NCI-H460 (cell line): ENCODE data around the gene FBXL16. TPM values are rescaled to one million over a fixed set of nuclear protein-coding genes. Genes with fewer than 3 reads are reported as not detected.

Experiments
- DNase-seq: peaks from one replicate; pipeline ENCODE4 v3.0.0-alpha.2; 2016; ENCODE audit warnings: low read depth; ENCODE audit errors: extremely low read depth
- total RNA-seq: library from RNA; depleted of rRNA; stranded (reverse); fragments of >200 nt; shearing (Covaris generic); gene quantifications from 2 replicates; pipeline ENCODE4 v1.2.3, GENCODE V29; 2014; rRNA removed

The FBXL16 gene
- total RNA-seq, 1 experiment from 2014 or later, result 1.7 TPM

DNA sequence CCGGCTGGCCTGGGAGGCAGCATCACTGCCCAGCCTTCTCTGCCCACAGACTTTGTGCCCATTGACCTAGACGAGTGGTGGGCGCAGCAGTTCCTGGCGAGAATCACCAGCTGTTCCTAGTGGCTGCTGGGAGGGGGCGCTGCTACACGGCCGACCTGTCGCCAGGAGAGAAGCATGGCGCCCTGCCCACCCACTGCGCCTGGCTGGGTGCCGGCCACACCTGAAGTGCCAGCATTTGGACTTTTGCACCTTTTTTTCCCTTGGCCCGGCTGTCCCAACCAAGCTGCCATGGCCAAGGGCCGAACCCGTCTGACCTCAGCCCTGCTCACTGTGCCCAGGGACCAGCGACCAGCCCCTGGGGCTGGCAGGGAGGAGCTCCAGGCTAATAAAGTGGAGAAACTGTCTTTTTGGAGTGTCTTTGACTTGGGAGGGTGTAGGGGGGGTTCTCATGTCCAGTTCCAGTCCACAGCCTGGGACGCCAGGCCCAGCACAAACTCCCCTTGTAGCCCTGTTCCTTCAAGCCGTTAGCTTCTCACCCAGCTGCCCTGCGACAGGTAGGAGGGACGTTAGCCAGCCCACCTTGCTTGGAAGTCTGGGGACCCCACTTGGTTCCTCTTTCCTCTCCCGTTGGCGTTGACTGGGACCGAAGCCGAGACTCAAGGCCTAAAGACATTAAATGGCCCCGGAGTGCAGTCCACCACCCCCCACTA lies 57.4 kb downstream of the FBXL16 start:
- DNase-seq, result no peak

DNA sequence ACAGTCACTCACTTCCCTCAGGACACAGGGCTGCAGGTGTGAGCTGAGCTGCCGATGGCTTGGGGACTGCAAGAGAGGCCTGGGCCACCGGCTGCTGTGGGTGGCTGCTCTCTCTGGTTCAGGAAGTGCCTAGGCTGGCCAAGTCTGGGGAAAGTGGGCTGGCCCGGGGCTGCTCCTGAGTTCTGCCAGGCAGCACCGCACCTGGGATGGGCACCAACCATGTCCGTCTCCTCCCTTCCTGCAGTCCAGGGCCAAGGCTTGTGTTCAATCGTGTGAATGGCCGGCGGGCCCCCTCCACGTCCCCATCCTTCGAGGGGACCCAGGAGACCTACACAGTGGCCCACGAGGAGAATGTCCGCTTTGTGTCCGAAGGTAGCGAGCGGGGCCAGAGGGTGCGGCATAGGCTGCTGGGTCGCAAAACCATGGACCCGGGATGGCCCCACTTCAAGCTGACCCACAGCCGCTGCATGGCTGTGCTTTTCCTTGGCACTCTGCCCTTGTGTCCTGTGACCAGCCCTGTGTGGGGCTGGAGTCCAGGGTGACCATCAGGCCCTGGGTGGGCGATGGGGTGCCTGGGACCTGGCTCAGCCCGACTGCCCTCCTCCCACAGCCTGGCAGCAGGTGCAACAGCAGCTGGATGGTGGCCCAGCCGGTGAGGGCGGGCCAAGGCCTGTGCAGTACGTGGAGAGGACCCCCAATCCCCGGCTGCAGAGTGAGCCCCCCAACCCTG lies 58.3 kb downstream of the FBXL16 start:
- DNase-seq, result no peak

DNA sequence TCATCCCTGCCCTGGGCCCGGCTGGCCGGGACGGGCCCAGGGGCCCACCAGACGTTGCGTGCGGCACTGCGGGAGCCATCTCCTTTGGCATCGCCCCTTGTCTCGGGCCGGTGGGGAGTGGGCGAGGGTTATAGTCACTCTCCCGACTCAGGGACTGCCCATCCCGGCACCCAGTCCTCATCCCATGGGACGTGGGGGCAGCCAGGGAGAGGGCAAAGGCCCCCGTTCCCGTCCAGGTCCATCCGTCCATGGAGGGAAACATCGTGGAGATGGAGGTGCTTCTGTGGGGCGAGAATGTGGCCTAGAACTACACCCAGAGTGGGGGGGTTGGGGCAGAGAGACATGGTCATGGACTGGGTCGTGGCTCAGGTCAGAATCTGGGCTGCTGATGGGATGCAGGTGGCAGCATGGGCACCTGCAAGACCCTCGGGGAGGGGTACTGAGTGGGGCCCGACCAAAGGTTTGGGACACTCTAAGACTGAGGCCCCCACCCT lies 58.9 kb downstream of the FBXL16 start:
- no peak for DNase-seq

DNA sequence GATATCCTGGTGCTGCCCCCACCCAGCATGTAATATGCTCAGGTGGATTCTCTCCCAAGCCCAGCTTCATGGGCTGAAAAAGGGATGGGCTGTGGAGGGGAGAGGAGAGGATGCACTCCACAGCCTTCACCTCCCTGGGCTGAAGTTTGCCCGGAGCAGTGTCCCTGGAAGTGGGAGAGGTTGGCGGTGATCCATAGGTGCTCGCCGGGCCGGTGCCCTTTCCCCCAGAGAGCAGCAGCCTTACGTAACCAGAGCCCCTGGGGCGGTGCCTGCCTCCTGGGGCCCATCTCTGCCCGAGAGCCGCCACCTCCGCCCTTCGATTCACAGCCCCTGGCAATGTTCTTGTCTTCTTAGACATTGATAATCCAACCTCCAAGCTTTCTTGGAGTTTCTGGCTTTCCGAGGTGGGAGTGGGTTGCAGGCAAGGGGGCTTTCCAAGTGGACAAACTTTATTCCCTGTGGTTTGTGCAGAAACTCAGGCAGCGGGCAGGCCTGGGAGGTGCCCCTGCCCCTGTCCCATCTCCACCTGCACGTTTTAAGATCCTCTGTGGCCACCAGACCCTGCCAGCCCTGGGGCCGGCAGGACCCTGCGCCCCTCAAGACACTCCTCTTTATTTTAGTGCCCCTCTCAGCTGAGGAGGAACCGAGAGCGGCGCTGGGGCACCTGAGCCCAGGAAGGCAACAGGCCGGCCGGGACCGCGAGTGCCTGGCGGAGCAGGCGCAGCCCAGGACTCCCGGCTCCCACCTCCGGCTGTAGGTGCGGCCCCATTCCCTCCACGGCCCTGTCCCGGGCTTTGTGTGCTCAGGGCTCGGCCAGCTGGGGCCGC lies 59.5 kb downstream of the FBXL16 start:
- no peak for DNase-seq

DNA sequence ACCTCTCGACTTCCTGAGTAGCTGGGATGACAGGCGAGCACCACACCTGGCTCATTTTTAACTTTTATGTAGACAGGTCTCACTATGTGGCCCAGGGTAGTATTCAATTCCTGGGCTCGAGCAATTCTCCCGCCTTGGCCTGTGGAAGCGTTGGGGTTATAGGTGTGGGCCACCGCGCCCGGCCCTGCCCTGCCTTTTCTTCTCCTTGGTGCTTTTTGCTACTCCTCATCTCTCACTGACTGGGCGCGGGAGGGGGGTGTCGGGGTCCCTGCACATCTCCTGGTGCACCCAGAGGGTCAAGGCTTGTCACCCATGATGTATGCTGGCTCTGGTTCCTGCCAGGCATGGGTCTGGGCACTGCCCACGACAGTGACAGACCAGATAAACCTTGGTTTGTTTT lies 61.0 kb downstream of the FBXL16 start:
- DNase-seq, result no peak

DNA sequence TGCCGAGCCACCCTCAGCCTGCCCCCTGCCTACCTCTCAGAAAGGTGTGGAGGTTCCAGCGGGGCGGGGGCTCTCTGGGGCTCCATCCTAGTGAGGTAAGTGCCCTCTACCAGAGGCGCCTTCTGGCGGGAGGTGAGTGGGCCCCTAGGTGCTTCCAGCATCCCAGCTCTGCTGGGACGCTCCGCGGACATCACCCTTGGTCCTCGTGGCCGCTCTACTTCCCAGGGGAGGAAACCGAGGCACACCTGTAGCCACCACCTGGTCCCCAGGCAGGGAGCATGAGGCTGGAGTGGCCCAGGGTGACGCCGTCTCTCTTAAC lies 62.6 kb downstream of the FBXL16 start:
- no peak for DNase-seq

Other genes with a start within 250 kb of the FBXL16 start
- 32.4 and 41.4 TPM in 2 replicates for gene CAPN15, start 178.1 kb downstream of the FBXL16 start, total RNA-seq
- 0.05 TPM in 1 of 2 replicates, not detected in the other for gene PRR35, start 145.4 kb downstream of the FBXL16 start, total RNA-seq
- gene NHLRC4, start 138.8 kb downstream of the FBXL16 start, total RNA-seq, result 0.12 and 0.35 TPM in 2 replicates
- gene PIGQ, start 135.8 kb downstream of the FBXL16 start, total RNA-seq, result 16.7 and 18.3 TPM in 2 replicates
- 10.7 and 11.9 TPM in 2 replicates for gene RAB40C, start 115.7 kb downstream of the FBXL16 start, total RNA-seq
- gene WFIKKN1, start 74.8 kb downstream of the FBXL16 start, total RNA-seq, result 0.15 and 0.43 TPM in 2 replicates
- 84.3 and 106 TPM in 2 replicates for gene METTL26, start 69.5 kb downstream of the FBXL16 start, total RNA-seq
- gene MCRIP2, start 64.0 kb downstream of the FBXL16 start, total RNA-seq, result 60.2 and 87.0 TPM in 2 replicates
- gene WDR90, start 56.4 kb downstream of the FBXL16 start, total RNA-seq, result 13.1 and 14.6 TPM in 2 replicates
- 39.6 and 47.4 TPM in 2 replicates for gene RHOT2, start 37.7 kb downstream of the FBXL16 start, total RNA-seq
- gene RHBDL1, start 30.1 kb downstream of the FBXL16 start, total RNA-seq, result 2.2 and 2.3 TPM in 2 replicates
- gene STUB1, start 25.4 kb downstream of the FBXL16 start, total RNA-seq, result 69.3 and 83.1 TPM in 2 replicates
- 46.5 and 52.1 TPM in 2 replicates for gene JMJD8, start 21.5 kb downstream of the FBXL16 start, total RNA-seq
- 8.8 and 10.2 TPM in 2 replicates for gene WDR24, start 15.4 kb downstream of the FBXL16 start, total RNA-seq
- 30.3 and 61.8 TPM in 2 replicates for gene METRN, start 9.3 kb upstream of the FBXL16 start, total RNA-seq
- gene ANTKMT, start 15.3 kb upstream of the FBXL16 start, total RNA-seq, result 19.9 and 22.9 TPM in 2 replicates
- gene CCDC78, start 20.6 kb upstream of the FBXL16 start, total RNA-seq, result 4.1 and 4.5 TPM in 2 replicates
- gene HAGHL, start 21.3 kb upstream of the FBXL16 start, total RNA-seq, result 9.3 and 11.7 TPM in 2 replicates
- 32.4 and 36.8 TPM in 2 replicates for gene CIAO3, start 35.2 kb upstream of the FBXL16 start, total RNA-seq
- gene MSLN, start 54.9 kb upstream of the FBXL16 start, total RNA-seq, result 0.29 and 0.54 TPM in 2 replicates
- gene RPUSD1, start 82.6 kb upstream of the FBXL16 start, total RNA-seq, result 31.7 and 33.1 TPM in 2 replicates
- 10.9 and 12.1 TPM in 2 replicates for gene CHTF18, start 82.8 kb upstream of the FBXL16 start, total RNA-seq
- gene GNG13, start 94.9 kb upstream of the FBXL16 start, total RNA-seq, result not detected in 2 replicates